Daoy (cell line): ENCODE measurements around the gene PPP1R13B. TPM values are rescaled to one million over a fixed set of nuclear protein-coding genes. Genes with fewer than 3 reads are reported as not detected.
"Not testable (repeated sequence)": the region's sequence is repeated elsewhere in the genome, so short reads cannot be mapped to it uniquely, and the experiment has no call there.

Experiments used
- DNase-seq: peaks from one replicate; pipeline ENCODE4 v3.0.0-alpha.2; 2015; ENCODE audit warnings: low read depth
- total RNA-seq: library from RNA; depleted of rRNA; stranded (reverse); fragments of >200 nt; shearing (Covaris generic); gene quantifications from 2 replicates; pipeline ENCODE4 v1.2.3, GENCODE V29; 2014

PPP1R13B gene
- total RNA-seq, 1 experiment from 2014 or later: 7.1 TPM

DNA sequence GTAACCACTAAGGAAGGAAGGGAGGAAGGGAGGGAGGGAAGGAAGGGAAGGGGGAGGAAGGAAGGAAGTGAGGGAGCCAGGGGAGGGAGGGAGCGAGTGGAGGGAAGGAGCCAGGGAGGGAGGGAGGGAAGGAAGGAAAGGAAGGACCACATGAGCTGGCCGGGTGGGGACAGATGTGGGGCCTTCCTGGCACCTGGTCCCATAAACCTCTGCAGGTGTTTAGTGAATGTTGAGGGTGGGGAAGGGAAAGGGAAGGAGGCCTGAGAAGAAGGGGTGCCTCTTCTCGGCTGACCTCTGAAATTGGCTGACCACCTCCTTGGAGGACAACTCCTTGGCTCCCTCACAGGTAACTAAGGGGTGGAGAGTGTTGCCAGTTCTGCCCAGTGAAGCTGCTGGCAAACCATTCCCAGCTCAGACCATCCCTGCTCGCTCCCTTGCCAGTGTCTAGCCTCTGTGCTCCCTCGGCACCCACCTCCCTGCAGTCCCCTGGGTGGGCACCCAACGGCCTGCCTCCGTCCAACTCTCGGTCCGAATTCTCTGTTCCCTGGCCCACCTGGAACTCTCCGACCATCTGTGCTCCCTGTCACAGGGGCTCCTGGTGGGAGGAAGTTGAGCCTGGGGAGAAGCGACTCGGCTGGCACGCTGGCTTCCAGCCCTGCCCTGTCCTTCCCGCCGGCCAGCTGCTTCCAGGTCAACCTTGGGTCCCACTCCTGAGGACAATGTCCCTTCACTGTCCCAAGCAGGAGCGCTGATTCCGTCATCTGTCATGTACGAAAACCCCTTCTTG, 12.2 kb upstream of the PPP1R13B start:
- no peak for DNase-seq

GRCh38 chr14:103858063-103858781, 10.8 kb upstream of the PPP1R13B start:
- no peak for DNase-seq

- no peak for DNase-seq
These were observed 9.9 kb upstream of the PPP1R13B start for GRCh38 chr14:103857256-103857655.

DNA sequence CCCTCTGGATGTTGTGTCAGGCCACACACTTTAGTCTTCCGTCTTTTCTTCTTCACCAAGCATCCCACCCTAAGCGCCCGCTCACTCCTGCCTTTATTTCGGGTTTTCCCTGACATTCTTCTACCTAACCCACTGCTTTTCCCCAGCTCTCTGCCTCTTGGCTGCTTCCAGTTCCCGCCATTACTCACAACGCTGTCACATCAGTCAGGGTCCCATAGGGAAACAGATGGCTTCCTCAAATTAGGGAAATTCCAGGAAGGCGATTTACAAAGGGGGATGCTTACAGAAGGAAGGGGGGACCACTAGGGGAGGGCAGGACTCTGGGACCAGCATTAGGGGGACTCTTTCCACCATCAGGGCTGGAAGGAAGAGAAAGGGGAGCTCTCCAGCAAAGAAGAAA, 9.2 kb upstream of the PPP1R13B start:
- DNase-seq: no peak

DNA sequence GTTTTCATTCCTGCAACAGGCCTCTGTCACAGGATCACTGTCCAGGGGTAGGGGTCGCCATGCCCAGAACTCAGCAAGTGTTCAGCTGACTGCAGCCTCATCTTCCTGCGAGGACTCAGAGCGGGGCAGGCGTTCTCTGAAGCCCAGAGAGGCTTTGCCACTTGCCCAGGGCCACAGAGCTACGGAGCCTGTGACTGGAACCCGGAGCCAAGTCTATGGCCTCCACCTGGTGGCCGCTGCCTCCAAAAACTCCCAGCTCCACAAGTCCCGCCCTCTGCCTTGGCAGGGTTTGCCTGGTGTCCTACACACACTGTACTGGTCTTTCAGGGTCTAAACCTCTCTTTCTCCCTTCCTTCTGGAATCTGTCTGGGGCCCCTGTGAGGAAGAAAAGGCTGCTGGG, 8.7 kb upstream of the PPP1R13B start:
- DNase-seq: no peak

DNA sequence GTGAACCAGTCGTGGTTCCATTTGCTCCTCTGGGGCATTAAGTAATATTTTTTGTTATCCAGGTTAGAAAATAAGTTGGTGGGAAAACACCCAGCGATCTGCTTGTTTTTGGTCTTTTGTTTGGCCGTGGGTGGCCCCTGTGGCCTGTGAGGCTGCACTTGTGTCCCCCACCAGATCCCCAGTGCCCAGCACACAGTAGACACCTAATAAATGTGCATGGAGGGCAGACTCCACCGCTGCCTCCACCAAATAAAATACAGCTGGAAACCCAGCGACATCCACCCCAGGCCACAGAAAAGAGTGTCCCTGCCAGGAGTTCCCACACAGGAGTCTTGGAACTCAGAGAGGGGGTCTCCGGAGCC, 8.3 kb upstream of the PPP1R13B start:
- DNase-seq: no peak

DNA sequence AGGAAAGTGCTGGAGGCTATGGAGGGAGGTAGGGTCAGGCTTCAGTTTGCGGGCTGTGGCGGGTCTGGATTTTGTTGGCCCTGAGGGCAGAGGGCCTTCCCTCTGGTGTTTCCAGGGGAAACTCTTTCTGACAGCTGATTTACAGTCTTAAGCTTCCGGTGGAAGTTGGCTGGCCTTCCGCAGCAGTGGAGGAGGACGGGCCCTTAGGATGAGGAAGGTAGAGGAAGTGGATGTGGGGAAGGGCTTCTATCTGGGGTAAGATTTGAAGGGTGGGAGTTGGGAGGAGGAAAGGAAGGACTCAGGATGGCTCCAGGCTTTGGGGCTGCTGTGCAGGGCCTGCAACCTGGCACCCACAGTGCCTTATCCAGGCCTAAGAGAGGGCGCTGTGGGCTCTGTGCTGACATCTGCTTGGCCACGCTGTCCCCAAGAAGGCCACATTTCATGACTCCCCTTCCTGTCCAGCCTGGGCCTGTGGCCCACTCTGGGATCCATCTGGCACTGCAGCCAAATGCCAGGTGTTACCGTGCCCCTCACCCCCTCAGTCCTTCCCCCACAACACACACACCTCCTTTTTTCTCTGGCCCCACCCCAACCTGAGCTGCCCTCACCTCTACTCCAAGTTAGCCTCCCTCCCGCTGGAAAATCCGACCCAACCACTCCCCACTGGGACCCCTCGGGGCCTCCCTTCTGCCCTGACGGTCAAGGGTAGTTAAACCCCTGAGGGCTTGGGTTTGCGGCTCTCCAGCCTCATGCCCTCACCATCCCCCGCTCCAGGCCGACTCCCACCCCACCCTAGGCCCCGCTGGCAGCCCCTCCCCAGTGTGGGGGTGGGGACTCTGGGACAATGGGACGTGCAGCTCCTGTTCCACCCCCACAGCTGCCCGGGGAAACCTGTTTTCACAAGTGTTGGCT, 7.7 kb upstream of the PPP1R13B start:
- DNase-seq: no peak

GRCh38 chr14:103854017-103854808, 6.8 kb upstream of the PPP1R13B start:
- DNase-seq: no peak

- no peak for DNase-seq
These were observed 1.9 kb upstream of the PPP1R13B start for GRCh38 chr14:103849151-103849886.

- DNase-seq: no peak
These were observed 1.1 kb upstream of the PPP1R13B start for GRCh38 chr14:103848175-103849077.

DNA sequence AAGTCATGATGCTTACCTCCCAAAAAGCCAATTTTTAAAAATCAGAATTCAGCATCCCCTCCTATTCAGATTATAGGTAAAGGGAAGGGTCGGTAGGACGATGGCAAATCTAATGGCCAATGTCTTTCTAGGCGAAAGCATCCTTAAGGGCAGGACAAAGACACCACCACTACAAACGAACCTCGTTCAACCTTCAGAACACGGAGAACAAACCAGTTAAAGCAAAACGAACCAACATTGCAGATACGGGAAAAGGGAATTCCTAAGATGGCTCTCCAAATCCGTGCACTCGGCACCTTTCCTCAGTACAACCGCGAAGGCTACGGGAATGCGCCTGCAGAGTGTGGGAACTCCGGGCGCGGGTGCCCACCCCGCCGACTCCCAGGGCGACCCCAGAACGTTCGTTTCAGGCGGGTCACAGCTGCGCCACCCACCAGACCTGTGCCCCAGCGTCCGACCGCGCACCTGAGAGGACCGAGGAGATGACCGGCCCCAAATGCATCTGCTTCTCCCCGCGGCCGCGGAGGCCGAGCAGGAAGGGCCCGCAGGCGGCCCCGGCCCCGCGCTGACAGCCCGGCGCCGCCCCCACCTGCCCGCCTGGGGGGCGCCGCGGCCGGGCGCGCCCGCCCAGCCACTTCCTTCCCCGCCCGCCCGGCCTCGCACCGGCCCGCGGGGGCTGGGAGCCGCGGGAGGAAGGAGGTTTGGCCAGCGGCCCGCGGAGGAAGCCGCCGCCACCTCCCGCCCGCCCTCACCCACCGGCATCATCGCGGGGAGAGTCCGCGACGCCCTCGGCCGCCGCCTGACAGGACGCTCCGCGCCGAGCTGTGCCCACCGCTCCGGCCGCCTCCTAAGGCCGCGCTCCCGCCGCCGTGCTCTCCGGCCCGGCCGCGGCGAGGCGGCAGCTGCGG, 578 bp downstream of the PPP1R13B start:
- DNase-seq: peak; percentile 66

- DNase-seq: no peak
These were observed 1.3 kb downstream of the PPP1R13B start for GRCh38 chr14:103846097-103846496.

DNA sequence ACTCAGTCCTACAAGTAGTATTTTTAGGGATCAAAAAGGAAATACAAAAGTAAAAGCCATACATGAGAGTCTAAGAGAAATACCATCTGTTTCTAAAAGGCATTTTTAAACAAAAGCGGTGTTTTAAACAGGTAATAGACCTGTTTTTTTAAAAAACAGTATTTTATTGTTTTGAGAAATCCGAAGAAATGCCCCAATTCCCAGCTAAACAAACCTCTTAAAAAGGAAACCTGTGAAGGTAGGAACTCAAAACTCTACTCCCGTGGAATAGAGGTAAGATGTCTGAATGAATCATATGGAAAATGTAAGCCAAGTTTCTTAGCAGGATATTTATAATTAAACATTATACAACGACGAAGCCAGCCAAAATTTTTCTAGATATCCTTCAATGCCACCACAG, 2.0 kb downstream of the PPP1R13B start:
- DNase-seq: no peak

GRCh38 chr14:103841265-103841664, 6.1 kb downstream of the PPP1R13B start:
- not testable (repeated sequence) for DNase-seq

DNA sequence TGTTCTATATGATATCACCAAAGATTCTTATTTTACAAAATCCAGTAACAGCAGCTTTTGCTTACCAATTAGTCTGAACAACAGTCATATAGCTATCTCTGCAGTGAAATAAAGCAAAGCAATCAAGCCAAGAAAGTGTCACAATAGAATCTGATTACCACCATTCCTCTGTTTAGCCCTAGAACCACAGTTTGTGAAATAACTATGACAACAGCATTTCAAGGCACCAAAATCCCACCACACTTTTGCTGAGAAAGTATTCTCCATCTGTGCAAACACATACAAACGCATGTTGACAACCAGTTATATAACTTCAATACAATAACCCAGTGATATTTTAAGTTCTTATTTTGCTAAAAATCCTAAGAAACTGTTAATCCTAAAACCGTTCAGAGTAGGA, 7.4 kb downstream of the PPP1R13B start:
- no peak for DNase-seq

DNA sequence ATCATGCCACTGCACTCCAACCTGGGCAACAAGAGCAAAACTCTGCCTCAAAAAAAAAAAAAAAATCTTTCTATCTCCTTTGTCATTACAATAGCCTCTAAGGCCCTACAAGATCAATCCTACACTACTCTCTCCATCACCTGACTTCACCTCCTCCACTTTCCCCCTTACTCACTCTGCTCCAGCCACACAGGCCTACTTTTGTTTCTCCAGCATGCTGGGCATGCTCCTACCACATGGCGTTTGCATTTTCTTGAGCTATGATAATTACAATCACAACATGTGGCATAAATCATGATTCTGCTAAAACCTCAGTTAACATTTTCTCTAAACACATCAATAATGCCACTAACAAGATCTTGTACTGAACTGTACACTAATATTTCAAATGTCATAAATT, 7.8 kb downstream of the PPP1R13B start:
- no peak for DNase-seq

- DNase-seq: no peak
These were observed 9.3 kb downstream of the PPP1R13B start for GRCh38 chr14:103838117-103838516.

DNA sequence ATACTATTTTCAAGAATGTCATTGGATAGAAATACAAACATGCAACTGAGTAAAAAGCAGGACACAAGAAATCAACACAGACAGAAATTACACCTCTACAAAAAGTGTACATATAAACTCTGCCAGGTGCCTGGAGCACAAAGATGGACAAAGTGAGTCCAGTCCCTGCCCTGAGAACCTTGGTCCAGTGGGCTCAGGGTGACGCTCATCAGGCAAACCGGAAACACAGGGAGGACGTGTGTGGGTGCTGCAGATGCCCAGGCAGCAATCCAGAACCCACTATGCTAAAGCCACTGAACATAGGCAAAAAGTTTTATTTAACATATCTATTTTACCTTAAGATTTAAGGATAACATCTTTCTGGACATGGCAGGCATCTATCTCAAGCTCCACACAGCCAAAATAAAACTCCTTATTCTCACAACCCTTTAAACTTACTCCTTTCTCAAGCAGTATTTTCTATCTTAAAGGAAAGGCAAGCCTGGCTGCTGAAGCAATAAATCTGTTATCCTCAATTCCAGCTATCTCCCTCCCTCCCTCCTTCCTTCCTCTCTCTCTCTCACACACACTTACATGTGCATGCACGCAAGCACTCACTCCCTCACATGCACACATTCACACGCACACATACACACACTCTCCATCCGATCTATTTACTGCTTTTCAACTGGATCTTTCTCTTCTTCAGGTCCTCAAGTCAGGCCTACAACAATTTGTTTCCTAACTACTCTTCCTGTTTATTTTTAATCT, 10.2 kb downstream of the PPP1R13B start:
- no peak for DNase-seq
